Measurements from ENCODE around the gene ADISSP. TPM values are rescaled to one million over a fixed set of nuclear protein-coding genes. Genes with fewer than 3 reads are reported as not detected.

The ADISSP gene
- total RNA-seq, 1 donor from 2014 or later: 15.0 TPM

DNA sequence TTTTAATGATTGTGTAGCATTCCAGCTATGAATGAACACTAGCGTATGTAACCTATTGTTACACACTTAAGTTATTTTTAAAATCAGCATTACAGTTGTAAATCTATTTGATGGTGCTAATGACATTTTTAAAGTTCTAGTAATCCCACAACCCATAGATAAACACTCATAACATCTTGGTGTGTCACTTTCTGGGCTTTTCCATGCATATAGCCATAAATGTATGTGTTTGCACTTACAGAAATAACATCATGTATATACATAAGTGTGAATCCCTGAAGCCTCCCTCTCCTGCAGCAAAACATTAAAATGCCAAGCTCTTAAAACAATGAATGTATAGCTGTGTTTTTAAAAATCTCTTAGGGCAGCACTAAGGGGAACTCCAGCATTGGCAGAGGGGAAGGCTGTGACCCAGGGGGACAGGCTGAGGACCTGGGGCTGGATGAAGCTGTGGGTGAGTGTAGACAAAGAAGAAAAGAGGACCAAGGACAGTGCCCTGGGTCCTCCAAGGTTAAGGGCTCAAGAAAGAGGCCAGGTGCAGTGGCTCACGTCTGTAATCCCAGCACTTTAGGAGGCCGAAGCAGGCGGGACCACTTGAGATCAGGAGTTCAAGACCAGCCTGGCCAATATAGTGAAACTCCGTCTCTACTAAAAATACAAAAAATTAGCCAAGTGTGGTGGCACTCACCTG is 19.9 kb upstream of the ADISSP start:
- H3K4me3 ChIP-seq (ENCODE audit: low read depth, low read length): peak overlapping the region; percentile 30
- no peak for DNase-seq (ENCODE audit: low read depth)
- peaks cover 5% of the 10 kb centered on the region for H3K36me3 ChIP-seq (ENCODE audit: control insufficient read depth, insufficient read depth, low read length)
- FAIRE-seq: no peak
- no peaks in the 10 kb centered on the region for H3K27me3 ChIP-seq (ENCODE audit: control insufficient read depth, insufficient read depth, low read length)
- TF ChIP-seq, protein P1, sequence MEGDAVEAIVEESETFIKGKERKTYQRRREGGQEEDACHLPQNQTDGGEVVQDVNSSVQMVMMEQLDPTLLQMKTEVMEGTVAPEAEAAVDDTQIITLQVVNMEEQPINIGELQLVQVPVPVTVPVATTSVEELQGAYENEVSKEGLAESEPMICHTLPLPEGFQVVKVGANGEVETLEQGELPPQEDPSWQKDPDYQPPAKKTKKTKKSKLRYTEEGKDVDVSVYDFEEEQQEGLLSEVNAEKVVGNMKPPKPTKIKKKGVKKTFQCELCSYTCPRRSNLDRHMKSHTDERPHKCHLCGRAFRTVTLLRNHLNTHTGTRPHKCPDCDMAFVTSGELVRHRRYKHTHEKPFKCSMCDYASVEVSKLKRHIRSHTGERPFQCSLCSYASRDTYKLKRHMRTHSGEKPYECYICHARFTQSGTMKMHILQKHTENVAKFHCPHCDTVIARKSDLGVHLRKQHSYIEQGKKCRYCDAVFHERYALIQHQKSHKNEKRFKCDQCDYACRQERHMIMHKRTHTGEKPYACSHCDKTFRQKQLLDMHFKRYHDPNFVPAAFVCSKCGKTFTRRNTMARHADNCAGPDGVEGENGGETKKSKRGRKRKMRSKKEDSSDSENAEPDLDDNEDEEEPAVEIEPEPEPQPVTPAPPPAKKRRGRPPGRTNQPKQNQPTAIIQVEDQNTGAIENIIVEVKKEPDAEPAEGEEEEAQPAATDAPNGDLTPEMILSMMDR (IDR thresholded peaks at IDR 0.05; ENCODE audit: insufficient read depth, low read length, severe bottlenecking): no peak

GRCh38 chr20:3786665-3787323 is 19.2 kb upstream of the ADISSP start, which contains the start of gene CENPB:
Gene CENPB (minus strand): TSS chr20:3786740. CDS start chr20:3786483, 257 bp downstream.
- no peak for FAIRE-seq
- Histone ChIP-seq H3K27me3 (ENCODE audit: control insufficient read depth, insufficient read depth, low read length) (no peaks in the 10 kb centered on the region), H3K36me3 (ENCODE audit: control insufficient read depth, insufficient read depth, low read length) (peaks cover 5% of the 10 kb centered on the region), H3K4me3 (ENCODE audit: low read depth, low read length) (peak within 1 kb of the TSS; percentile 52)
- TF ChIP-seq, protein P1 (IDR thresholded peaks at IDR 0.05; ENCODE audit: insufficient read depth, low read length, severe bottlenecking): peak; percentile 67
- DNase-seq (ENCODE audit: low read depth): peak; percentile 50

- H3K27me3 ChIP-seq (ENCODE audit: control insufficient read depth, insufficient read depth, low read length): no peaks in the 10 kb centered on the region
- peaks cover 5% of the 10 kb centered on the region for H3K36me3 ChIP-seq (ENCODE audit: control insufficient read depth, insufficient read depth, low read length)
- TF ChIP-seq, protein P1 (IDR thresholded peaks at IDR 0.05; ENCODE audit: insufficient read depth, low read length, severe bottlenecking): peak; percentile 11
- FAIRE-seq (no peak), DNase-seq (ENCODE audit: low read depth) (peak; percentile 28)
- peak overlapping the region; percentile 52 for H3K4me3 ChIP-seq (ENCODE audit: low read depth, low read length)
Observed at GRCh38 chr20:3786126-3786484, 18.6 kb upstream of the ADISSP start.

- FAIRE-seq: no peak
- Histone ChIP-seq H3K36me3 (ENCODE audit: control insufficient read depth, insufficient read depth, low read length) (peaks cover 5% of the 10 kb centered on the region), H3K4me3 (ENCODE audit: low read depth, low read length) (peak overlapping the region; percentile 52), H3K27me3 (ENCODE audit: control insufficient read depth, insufficient read depth, low read length) (no peaks in the 10 kb centered on the region)
- TF ChIP-seq, protein P1 (IDR thresholded peaks at IDR 0.05; ENCODE audit: insufficient read depth, low read length, severe bottlenecking): no peak
- DNase-seq (ENCODE audit: low read depth): no peak
Observed at GRCh38 chr20:3785240-3786125, 17.9 kb upstream of the ADISSP start.

- TF ChIP-seq, protein P1 (IDR thresholded peaks at IDR 0.05; ENCODE audit: insufficient read depth, low read length, severe bottlenecking): no peak
- H3K27me3 ChIP-seq (ENCODE audit: control insufficient read depth, insufficient read depth, low read length): no peaks in the 10 kb centered on the region
- FAIRE-seq (peak; percentile 83), DNase-seq (ENCODE audit: low read depth) (no peak)
- H3K4me3 ChIP-seq (ENCODE audit: low read depth, low read length): peak overlapping the region; percentile 52
- peaks cover 5% of the 10 kb centered on the region for H3K36me3 ChIP-seq (ENCODE audit: control insufficient read depth, insufficient read depth, low read length)
Observed at GRCh38 chr20:3784863-3785239, 17.3 kb upstream of the ADISSP start.
